Measurements from ENCODE around the gene DCC.

DCC gene

GRCh38 chr18:52408800-52409302 lies 68.9 kb downstream of the DCC start:
- TF ChIP-seq, protein P1, sequence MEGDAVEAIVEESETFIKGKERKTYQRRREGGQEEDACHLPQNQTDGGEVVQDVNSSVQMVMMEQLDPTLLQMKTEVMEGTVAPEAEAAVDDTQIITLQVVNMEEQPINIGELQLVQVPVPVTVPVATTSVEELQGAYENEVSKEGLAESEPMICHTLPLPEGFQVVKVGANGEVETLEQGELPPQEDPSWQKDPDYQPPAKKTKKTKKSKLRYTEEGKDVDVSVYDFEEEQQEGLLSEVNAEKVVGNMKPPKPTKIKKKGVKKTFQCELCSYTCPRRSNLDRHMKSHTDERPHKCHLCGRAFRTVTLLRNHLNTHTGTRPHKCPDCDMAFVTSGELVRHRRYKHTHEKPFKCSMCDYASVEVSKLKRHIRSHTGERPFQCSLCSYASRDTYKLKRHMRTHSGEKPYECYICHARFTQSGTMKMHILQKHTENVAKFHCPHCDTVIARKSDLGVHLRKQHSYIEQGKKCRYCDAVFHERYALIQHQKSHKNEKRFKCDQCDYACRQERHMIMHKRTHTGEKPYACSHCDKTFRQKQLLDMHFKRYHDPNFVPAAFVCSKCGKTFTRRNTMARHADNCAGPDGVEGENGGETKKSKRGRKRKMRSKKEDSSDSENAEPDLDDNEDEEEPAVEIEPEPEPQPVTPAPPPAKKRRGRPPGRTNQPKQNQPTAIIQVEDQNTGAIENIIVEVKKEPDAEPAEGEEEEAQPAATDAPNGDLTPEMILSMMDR (IDR thresholded peaks at IDR 0.05; ENCODE audit: borderline replicate concordance, insufficient read depth, low read depth, low read length) = no peak
- no peak overlapping the region for H3K4me3 ChIP-seq (ENCODE audit: low read depth, low read length)

GRCh38 chr18:52409727-52410126 lies 69.7 kb downstream of the DCC start:
- no peak overlapping the region for H3K4me3 ChIP-seq (ENCODE audit: low read depth, low read length)
- TF ChIP-seq, protein P1 (IDR thresholded peaks at IDR 0.05; ENCODE audit: borderline replicate concordance, insufficient read depth, low read depth, low read length) = peak; percentile 33; the same call in 1 of the 2 replicates

GRCh38 chr18:52415131-52415530 lies 75.1 kb downstream of the DCC start:
- H3K4me3 ChIP-seq (ENCODE audit: low read depth, low read length) = no peak overlapping the region
- TF ChIP-seq, protein P1 (IDR thresholded peaks at IDR 0.05; ENCODE audit: borderline replicate concordance, insufficient read depth, low read depth, low read length) = no peak

DNA sequence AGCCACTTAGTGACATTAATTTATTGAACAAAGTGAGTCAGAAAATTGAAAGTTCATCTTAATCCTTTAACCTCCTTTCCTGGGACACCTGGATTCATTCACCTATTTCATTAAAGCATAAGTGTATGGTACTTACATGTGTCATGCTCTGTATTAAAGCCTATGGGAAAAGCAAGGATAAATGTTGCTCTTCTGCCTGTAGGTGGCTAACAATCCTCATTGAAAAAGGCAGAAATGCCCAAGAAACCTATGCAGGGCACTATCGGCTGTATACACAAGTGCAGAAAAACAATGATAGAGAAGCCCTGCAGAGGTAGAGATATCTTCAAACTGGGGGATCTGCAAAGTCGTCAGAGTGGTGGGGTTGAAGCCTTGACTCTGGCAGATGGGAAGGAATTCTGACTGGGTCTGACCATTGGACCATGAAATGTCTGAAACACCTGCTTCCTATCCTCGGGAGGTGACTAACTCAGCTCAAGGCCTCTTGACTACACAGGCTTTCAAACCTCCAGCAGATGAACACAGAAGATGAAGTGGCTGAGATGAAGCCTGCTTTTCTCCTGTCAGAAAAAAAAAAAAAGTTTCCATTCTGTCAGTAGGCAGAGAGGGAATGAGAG lies 83.1 kb downstream of the DCC start:
- no peak overlapping the region for H3K4me3 ChIP-seq (ENCODE audit: low read depth, low read length)
- TF ChIP-seq, protein P1 (IDR thresholded peaks at IDR 0.05; ENCODE audit: borderline replicate concordance, insufficient read depth, low read depth, low read length) = no peak

DNA sequence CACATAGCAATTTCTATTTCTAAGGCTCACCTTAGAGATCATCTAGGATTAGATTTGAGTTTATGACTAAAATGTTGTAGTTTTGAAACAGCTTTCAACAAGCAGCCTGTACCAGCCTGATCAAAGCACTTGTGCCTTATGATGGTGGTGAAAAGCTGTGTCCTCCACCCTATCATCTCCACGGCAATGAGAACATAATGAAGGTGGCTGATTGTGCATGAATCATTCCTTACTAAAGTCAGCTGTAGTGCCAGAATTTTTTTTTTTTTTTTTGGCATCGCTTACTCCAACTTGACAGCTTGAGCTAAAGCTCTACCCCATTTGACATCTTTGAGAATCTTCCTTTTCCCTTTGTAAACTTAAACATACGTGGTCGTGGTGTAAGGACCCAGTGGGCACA lies 86.0 kb downstream of the DCC start:
- no peak overlapping the region for H3K4me3 ChIP-seq (ENCODE audit: low read depth, low read length)
- TF ChIP-seq, protein P1 (IDR thresholded peaks at IDR 0.05; ENCODE audit: borderline replicate concordance, insufficient read depth, low read depth, low read length) = no peak

DNA sequence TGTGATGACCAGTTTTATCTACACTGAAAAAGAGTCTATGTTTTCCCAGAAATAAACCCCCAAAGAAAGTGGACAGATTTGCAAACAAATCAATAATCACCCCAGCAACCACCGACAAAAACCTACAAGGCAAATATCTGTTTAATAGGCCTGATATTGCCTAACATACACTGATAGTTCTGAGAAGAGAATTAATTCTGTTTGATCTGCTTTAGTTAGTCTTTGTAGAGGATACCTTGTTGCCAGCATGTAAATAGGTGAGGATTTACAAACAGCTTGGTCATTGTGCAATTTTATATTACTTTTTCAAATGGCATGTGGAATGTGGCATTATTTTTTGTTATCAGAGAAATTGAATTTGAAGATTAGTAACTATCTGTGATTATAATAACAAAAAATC lies 86.5 kb downstream of the DCC start:
- H3K4me3 ChIP-seq (ENCODE audit: low read depth, low read length) = no peak overlapping the region
- TF ChIP-seq, protein P1 (IDR thresholded peaks at IDR 0.05; ENCODE audit: borderline replicate concordance, insufficient read depth, low read depth, low read length) = no peak

DNA sequence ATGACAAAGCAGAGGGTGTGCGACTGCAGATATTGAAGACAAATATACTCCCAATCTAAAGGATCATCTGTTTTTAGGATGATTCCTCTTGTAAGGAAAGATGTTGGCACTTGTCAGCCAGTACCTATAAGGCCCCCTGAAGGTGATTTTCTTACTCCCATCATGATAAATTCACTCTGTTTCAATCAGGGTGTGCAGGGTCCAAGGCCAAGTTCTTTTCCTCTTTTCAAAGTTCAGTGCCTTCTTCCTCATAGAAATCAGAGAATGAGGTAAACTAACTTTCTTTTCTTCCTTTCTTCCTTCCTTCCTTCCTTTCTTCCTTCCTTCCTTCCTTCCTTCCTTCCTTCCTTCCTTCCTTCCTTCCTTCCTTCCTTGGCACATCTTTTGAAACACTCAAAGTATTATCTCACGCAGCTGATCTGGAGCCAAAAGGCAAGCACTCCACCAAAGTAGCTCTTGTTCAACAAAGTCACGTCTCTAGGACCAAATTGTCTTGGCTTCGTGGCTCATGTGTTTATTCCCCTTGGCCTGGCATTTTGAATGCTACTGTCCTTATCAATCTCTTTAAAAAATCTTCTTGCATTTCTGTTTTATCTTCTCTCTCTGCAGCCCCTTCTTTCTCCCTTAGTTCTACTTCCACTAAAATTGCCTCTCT lies 87.7 kb downstream of the DCC start:
- TF ChIP-seq, protein P1 (IDR thresholded peaks at IDR 0.05; ENCODE audit: borderline replicate concordance, insufficient read depth, low read depth, low read length) = no peak

More for the DNA sequence above, 87.7 kb downstream of the DCC start:
- H3K4me3 ChIP-seq (ENCODE audit: low read depth, low read length) = no peak overlapping the region
